ENCODE results near the gene LACTB.

- TF ChIP-seq POLR2A (IDR thresholded peaks at IDR 0.05; ENCODE audit: low read length) (no peak), GATA1 (IDR thresholded peaks at IDR 0.05; ENCODE audit: low read depth, low read length) (no peak)
Observed at GRCh38 chr15:63163217-63163616, 41.6 kb downstream of the LACTB start.

All from erythroblast (primary cell).